K562 (cell line): Measurements from ENCODE around the gene LXN. TPM values are rescaled to one million over a fixed set of nuclear protein-coding genes. Genes with fewer than 3 reads are reported as not detected.

ENCODE experiments used
- BCL6 ChIP-seq: fragments of 250-450 bp; sonication (Bioruptor Pico); IDR thresholded peaks from 2 replicates; pipeline ENCODE4 v1.4.0; 2020
- BRD4 ChIP-seq: fragments of 200-600 bp; sonication (generic); IDR thresholded peaks from 2 replicates; pipeline ENCODE4 v1.6.1; 2017; ENCODE audit warnings: inconsistent platforms
- CBX1 ChIP-seq: sonication (generic); IDR thresholded peaks from 2 replicates; pipeline ENCODE4 v1.6.1; 2016; ENCODE audit warnings: antibody characterized with exemption, low read depth, mild to moderate bottlenecking
- COPS2 ChIP-seq: fragments of 450-650 bp; conservative IDR thresholded peaks from 2 replicates; pipeline ENCODE4 v1.6.1; 2016; ENCODE audit warnings: mild to moderate bottlenecking, moderate library complexity
- CXXC5 ChIP-seq: fragments of 250-450 bp; sonication (Bioruptor Pico); IDR thresholded peaks from 2 replicates; pipeline ENCODE4 v1.8.0; 2022; ENCODE audit warnings: inconsistent platforms, mild to moderate bottlenecking, moderate library complexity
- DIDO1 ChIP-seq: fragments of 450-650 bp; IDR thresholded peaks from 2 replicates; pipeline ENCODE4 v1.6.1; 2016; ENCODE audit warnings: low read depth, missing biosample characterization, missing genetic modification characterization
- EHMT2 ChIP-seq: fragments of 450-650 bp; IDR thresholded peaks from 2 replicates; pipeline ENCODE4 v1.6.1; 2018; ENCODE audit warnings: antibody characterized with exemption
- ETS1 ChIP-seq: conservative IDR thresholded peaks from 2 replicates; pipeline ENCODE4 v1.6.1; 2011; ENCODE audit warnings: low read depth, mild to moderate bottlenecking, low read length; ENCODE audit not compliant: control insufficient read depth
- GABPB1 ChIP-seq: sonication (generic); formaldehyde crosslinking; IDR thresholded peaks from 2 replicates; pipeline ENCODE4 v1.8.0; 2022; ENCODE audit warnings: mild to moderate bottlenecking, missing genetic modification reagents
- HDGF ChIP-seq: fragments of 450-650 bp; IDR thresholded peaks from 2 replicates; pipeline ENCODE4 v1.6.1; 2016
- HMGN3 ChIP-seq: IDR thresholded peaks from 2 replicates; pipeline ENCODE4 v1.6.1; 2011; ENCODE audit warnings: borderline replicate concordance, low read depth, mild to moderate bottlenecking, mixed read lengths, low read length; ENCODE audit not compliant: insufficient read length; ENCODE audit errors: extremely low read depth
- MBD1 ChIP-seq: fragments of 250-450 bp; sonication (Bioruptor Pico); IDR thresholded peaks from 2 replicates; pipeline ENCODE4 v1.8.0; 2022; ENCODE audit warnings: inconsistent platforms
- MCM5 ChIP-seq: fragments of 450-650 bp; IDR thresholded peaks from 2 replicates; pipeline ENCODE4 v1.6.1; 2016; ENCODE audit warnings: low read depth
- NCOA2 ChIP-seq, 2 experiments: fragments of 450-650 bp; IDR thresholded peaks; 2 replicates each; pipeline ENCODE4 v1.6.1; 2018; ENCODE audit warnings: mild to moderate bottlenecking in 2 of 2, moderate library complexity in 1 of 2; ENCODE audit not compliant: partially characterized antibody in 2 of 2
- NFXL1 ChIP-seq: fragments of 450-650 bp; formaldehyde crosslinking; IDR thresholded peaks from 2 replicates; pipeline ENCODE4 v1.4.0; 2021; ENCODE audit warnings: mild to moderate bottlenecking
- PRPF4 ChIP-seq: fragments of 200-400 bp; formaldehyde crosslinking; IDR thresholded peaks from one replicate; pipeline ENCODE4 v1.6.1; 2017; ENCODE audit warnings: low read length, low read depth, mild to moderate bottlenecking; ENCODE audit not compliant: insufficient read depth, poor library complexity, severe bottlenecking
- SLC30A9 ChIP-seq: fragments of 250-450 bp; sonication (Bioruptor Pico); IDR thresholded peaks from 2 replicates; pipeline ENCODE4 v1.8.0; 2022; ENCODE audit warnings: mild to moderate bottlenecking, moderate library complexity
- ZBTB7A ChIP-seq: IDR thresholded peaks from 2 replicates; pipeline ENCODE4 v1.6.1; 2011; ENCODE audit warnings: low read depth, mild to moderate bottlenecking, low read length, moderate library complexity, borderline replicate concordance; ENCODE audit not compliant: control insufficient read depth
- ZKSCAN8 ChIP-seq: fragments of 200-800 bp; sonication (Bioruptor generic); IDR thresholded peaks from 2 replicates; pipeline ENCODE4 v1.6.1; 2016; ENCODE audit warnings: missing genetic modification characterization, missing compliant biosample characterization
- ZNF24 ChIP-seq: fragments of 450-650 bp; IDR thresholded peaks from 2 replicates; pipeline ENCODE4 v1.6.1; 2016
- ZNF589 ChIP-seq: fragments of 200-800 bp; sonication (Bioruptor generic); IDR thresholded peaks from 2 replicates; pipeline ENCODE4 v1.6.1; 2016; ENCODE audit warnings: low read depth, missing genetic modification characterization, missing compliant biosample characterization
- ZNF76 ChIP-seq: fragments of 250-450 bp; sonication (Bioruptor Pico); IDR thresholded peaks from 2 replicates; pipeline ENCODE4 v1.4.0; 2020; ENCODE audit warnings: mild to moderate bottlenecking, moderate library complexity, borderline replicate concordance
- ZNF830 ChIP-seq: fragments of 250-450 bp; sonication (Bioruptor Pico); IDR thresholded peaks from 2 replicates; pipeline ENCODE4 v1.5.0; 2021; ENCODE audit warnings: mild to moderate bottlenecking
- ZSCAN29 ChIP-seq: fragments of 450-650 bp; IDR thresholded peaks from 2 replicates; pipeline ENCODE4 v1.6.1; 2017
- polyA plus RNA-seq, 8 experiments: library from polyadenylated mRNA; depleted of rRNA in 4 of 8; stranded (reverse) in 5 of 8; unstranded in 3 of 8; fragments of >200 nt; fragmentation: Nextera tagmentation in 2 of 8; fragmentation: Illumina TruSeq in 1 of 8; extraction: Ambion mirVana in 2 of 8; extraction: Trizol in 1 of 8; gene quantifications; 2 replicates each; pipeline versions ENCODE4 v1.2.1 to v1.2.3, GENCODE V29; 2011 to 2014; ENCODE audit warnings: inconsistent platforms in 1 of 8, missing spikeins in 1 of 8
- total RNA-seq, 7 experiments: library from RNA; depleted of rRNA in 6 of 7; stranded (reverse); fragments of >200 nt in 6 of 7; fragmentation: Illumina TruSeq in 2 of 7; extraction: Trizol in 2 of 7; gene quantifications; 2 replicates each; pipeline versions ENCODE4 v1.2.1 to v1.2.3, GENCODE V29; 2011 to 2021; ENCODE audit warnings: low replicate concordance in 1 of 7
- TF ChIP-seq, protein P1 (sequence below): fragments of 450-650 bp; IDR thresholded peaks from 2 replicates; pipeline ENCODE4 v1.6.1; 2017; ENCODE audit warnings: mild to moderate bottlenecking, moderate library complexity
- TF ChIP-seq, protein P2 (sequence below), 2 experiments: fragments of 450-650 bp; IDR thresholded peaks; 2 replicates each; pipeline ENCODE4 v1.6.1; 2016

LXN gene
- total and polyA plus RNA-seq, 9 of the 15 experiments (the other 6 are each of a cell fraction or from before 2014, with no cell fraction given), result 0.08 to 0.13 TPM; not detected in 7

GRCh38 chr3:158644345-158644908 lies 28.0 kb downstream of the LXN start, which contains the start of gene GFM1 (continued):
- no peak for TF ChIP-seq PRPF4
- TF ChIP-seq MBD1 (CRISPR knock-in tag), result no peak
- peak; percentile 89 for TF ChIP-seq CXXC5
- no peak for TF ChIP-seq MCM5
- no peak for TF ChIP-seq ZNF589 (CRISPR knock-in tag)
- TF ChIP-seq COPS2, result no peak
- TF ChIP-seq BRD4, result no peak
- TF ChIP-seq SLC30A9 (CRISPR knock-in tag), result no peak
- peak; percentile 86; the same call in 1 of the 2 replicates for TF ChIP-seq ZNF76
- TF ChIP-seq, protein P1, sequence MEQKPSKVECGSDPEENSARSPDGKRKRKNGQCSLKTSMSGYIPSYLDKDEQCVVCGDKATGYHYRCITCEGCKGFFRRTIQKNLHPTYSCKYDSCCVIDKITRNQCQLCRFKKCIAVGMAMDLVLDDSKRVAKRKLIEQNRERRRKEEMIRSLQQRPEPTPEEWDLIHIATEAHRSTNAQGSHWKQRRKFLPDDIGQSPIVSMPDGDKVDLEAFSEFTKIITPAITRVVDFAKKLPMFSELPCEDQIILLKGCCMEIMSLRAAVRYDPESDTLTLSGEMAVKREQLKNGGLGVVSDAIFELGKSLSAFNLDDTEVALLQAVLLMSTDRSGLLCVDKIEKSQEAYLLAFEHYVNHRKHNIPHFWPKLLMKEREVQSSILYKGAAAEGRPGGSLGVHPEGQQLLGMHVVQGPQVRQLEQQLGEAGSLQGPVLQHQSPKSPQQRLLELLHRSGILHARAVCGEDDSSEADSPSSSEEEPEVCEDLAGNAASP, result no peak
- TF ChIP-seq ZBTB7A, result no peak
- no peak for TF ChIP-seq ZKSCAN8
- TF ChIP-seq ZSCAN29, result no peak
- peak; percentile 89 for TF ChIP-seq DIDO1 (tag)
- no peak for TF ChIP-seq HMGN3
- no peak for TF ChIP-seq ZNF830
- no peak for TF ChIP-seq ZNF24
- peak; percentile 94; the same call in 1 of the 2 replicates for TF ChIP-seq ETS1
- peak; percentile 99 for TF ChIP-seq GABPB1 (CRISPR knock-in tag)
- no peak for TF ChIP-seq NCOA2 (IDR thresholded peaks at IDR 0.05; ENCODE audit: partially characterized antibody in 2 of 2)
- TF ChIP-seq NFXL1 (CRISPR knock-in tag), result 0 out of 2 replicates have a peak, but pooled peaks have one; percentile 14
- TF ChIP-seq BCL6 (CRISPR knock-in tag), result no peak
- peak; percentile 87 for TF ChIP-seq EHMT2
- no peak for TF ChIP-seq CBX1
- TF ChIP-seq, protein P2, sequence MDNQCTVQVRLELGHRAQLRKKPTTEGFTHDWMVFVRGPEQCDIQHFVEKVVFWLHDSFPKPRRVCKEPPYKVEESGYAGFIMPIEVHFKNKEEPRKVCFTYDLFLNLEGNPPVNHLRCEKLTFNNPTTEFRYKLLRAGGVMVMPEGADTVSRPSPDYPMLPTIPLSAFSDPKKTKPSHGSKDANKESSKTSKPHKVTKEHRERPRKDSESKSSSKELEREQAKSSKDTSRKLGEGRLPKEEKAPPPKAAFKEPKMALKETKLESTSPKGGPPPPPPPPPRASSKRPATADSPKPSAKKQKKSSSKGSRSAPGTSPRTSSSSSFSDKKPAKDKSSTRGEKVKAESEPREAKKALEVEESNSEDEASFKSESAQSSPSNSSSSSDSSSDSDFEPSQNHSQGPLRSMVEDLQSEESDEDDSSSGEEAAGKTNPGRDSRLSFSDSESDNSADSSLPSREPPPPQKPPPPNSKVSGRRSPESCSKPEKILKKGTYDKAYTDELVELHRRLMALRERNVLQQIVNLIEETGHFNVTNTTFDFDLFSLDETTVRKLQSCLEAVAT (IDR thresholded peaks at IDR 0.05), result no peak
- no peak for TF ChIP-seq HDGF
